K562 (cell line): Measurements from ENCODE around the gene ADCY9. TPM values are rescaled to one million over a fixed set of nuclear protein-coding genes. Genes with fewer than 3 reads are reported as not detected.

Experiments
- ATAC-seq: fragments of 200-7000 bp; cut with Tn5 transposase; 3 replicates; pipeline ENCODE4 v1.9.1; 2020; ENCODE audit warnings: moderate library complexity
- BruUV-seq: library from RNA; stranded (reverse); fragments of 400-500 nt; replicated peaks from 2 replicates; lab custom pipeline; 2021; lab: Mats Ljungman, UMichigan
- CTCF ChIA-PET: fragments of 300-600 bp; formaldehyde crosslinking; extraction: SDS; loops from one replicate; lab custom pipeline; 2021; ENCODE audit warnings: low intra/inter-chr PET ratio; lab: Yijun Ruan, JAX
- POLR2A ChIA-PET: fragments of 300-600, 350-650 bp; sonication (Branson Sonifier 250); formaldehyde crosslinking; extraction: SDS; loops from one replicate; lab custom pipeline; 2021; ENCODE audit warnings: antibody characterized with exemption, inconsistent platforms; lab: Yijun Ruan, JAX
- DNase-seq, 4 experiments: peaks; one replicate each; pipeline versions ENCODE4 v3.0.0 to v3.0.0-alpha.2; 2011 to 2018; ENCODE audit warnings: low spot score in 3 of 4, mixed read lengths in 3 of 4; ENCODE audit errors: extremely low read depth in 1 of 4
- FAIRE-seq: peaks from 2 replicates; lab custom pipeline; 2011; peaks lifted over from hg19 to GRCh38; lab: Jason Lieb, UNC
- H2AFZ ChIP-seq: 2 replicates; pipeline ENCODE4 v1.6.0; 2011; ENCODE audit warnings: low read depth, low read length, control low read depth, inconsistent platforms
- H3K27ac ChIP-seq: fragments of 200-600 bp; 3 replicates; pipeline ENCODE4 v1.8.0; 2011; ENCODE audit warnings: low read depth, mild to moderate bottlenecking, control low read depth, inconsistent platforms, low read length, moderate library complexity, mixed read lengths; ENCODE audit errors: extremely low read depth
- H3K27me3 ChIP-seq, 2 experiments: fragments of 300-600 bp in 1 of 2; 2 replicates in 1 of 2; 3 replicates in 1 of 2; pipeline versions ENCODE4 v1.6.0 to v1.8.0; 2011; ENCODE audit warnings: inconsistent platforms in 2 of 2, low read length in 2 of 2, mild to moderate bottlenecking in 1 of 2, mixed read lengths in 1 of 2, moderate library complexity in 1 of 2; ENCODE audit not compliant: control insufficient read depth in 2 of 2, insufficient read depth in 2 of 2
- H3K36me3 ChIP-seq: fragments of 300-600 bp; 3 replicates; pipeline ENCODE4 v1.8.0; 2011; ENCODE audit warnings: mild to moderate bottlenecking, low read length, inconsistent platforms; ENCODE audit not compliant: control insufficient read depth, insufficient read depth
- H3K4me1 ChIP-seq, 2 experiments: fragments of 200-600 bp in 1 of 2; replicated peaks in 1 of 2; 2 replicates in 1 of 2; 3 replicates in 1 of 2; pipeline versions ENCODE4 v1.5.1 to v1.8.0; 2011; ENCODE audit warnings: inconsistent platforms in 2 of 2, low read length in 2 of 2, mild to moderate bottlenecking in 1 of 2, mixed read lengths in 1 of 2, moderate library complexity in 1 of 2; ENCODE audit not compliant: control insufficient read depth in 2 of 2, insufficient read depth in 2 of 2
- H3K4me2 ChIP-seq: 2 replicates; pipeline ENCODE4 v1.6.1; 2011; ENCODE audit warnings: low read length, control low read depth, inconsistent platforms, mixed read lengths; ENCODE audit not compliant: insufficient read depth
- H3K4me3 ChIP-seq: fragments of 200-600 bp; sonication (generic), shearing (Covaris generic); 2 replicates; pipeline ENCODE4 v1.5.1; 2016; ENCODE audit warnings: control low read depth, inconsistent platforms
- H3K79me2 ChIP-seq: fragments of 200-600 bp; 3 replicates; pipeline ENCODE4 v1.8.0; 2011; ENCODE audit warnings: low read length, inconsistent platforms; ENCODE audit not compliant: control insufficient read depth, insufficient read depth
- H3K9ac ChIP-seq, 2 experiments: 2 replicates each; pipeline versions ENCODE4 v1.6.0 to v1.6.1; 2011; ENCODE audit warnings: low read depth in 2 of 2, low read length in 2 of 2, control low read depth in 1 of 2, inconsistent platforms in 1 of 2, mild to moderate bottlenecking in 1 of 2, mixed read lengths in 1 of 2; ENCODE audit not compliant: insufficient read depth in 1 of 2
- H3K9me1 ChIP-seq: one replicate; pipeline ENCODE4 v1.6.0; 2011; ENCODE audit warnings: inconsistent platforms, mild to moderate bottlenecking, low read length, moderate library complexity; ENCODE audit not compliant: control insufficient read depth, insufficient read depth
- H3K9me3 ChIP-seq: replicated peaks from 2 replicates; pipeline ENCODE4 v1.5.1; 2011; ENCODE audit warnings: low read depth, low read length, inconsistent platforms; ENCODE audit not compliant: control insufficient read depth, insufficient read depth
- H4K20me1 ChIP-seq: replicated peaks from 2 replicates; pipeline ENCODE4 v1.6.1; 2011; ENCODE audit warnings: low read length, inconsistent platforms, mixed read lengths; ENCODE audit not compliant: control insufficient read depth, insufficient read depth
- ARHGAP35 ChIP-seq: fragments of 450-650 bp; IDR thresholded peaks from 2 replicates; pipeline ENCODE4 v1.6.1; 2018; ENCODE audit not compliant: partially characterized antibody
- BDP1 ChIP-seq: IDR thresholded peaks from 3 replicates; pipeline ENCODE4 v1.6.1; 2011; ENCODE audit not compliant: insufficient read length, insufficient read depth
- HMGXB4 ChIP-seq: sonication (generic); formaldehyde crosslinking; IDR thresholded peaks from 2 replicates; pipeline ENCODE4 v1.8.1; 2023; ENCODE audit warnings: mild to moderate bottlenecking, missing genetic modification reagents
- SMARCB1 ChIP-seq: IDR thresholded peaks from 2 replicates; pipeline ENCODE4 v1.6.1; 2011; ENCODE audit warnings: improper control_type of control experiment, low read depth; ENCODE audit not compliant: insufficient read length
- ZNF146 ChIP-seq: IDR thresholded peaks from one replicate; pipeline ENCODE4 v1.6.1; 2018; ENCODE audit warnings: missing compliant biosample characterization; ENCODE audit not compliant: unreplicated experiment
- ZNF316 ChIP-seq: fragments of 450-650 bp; IDR thresholded peaks from 2 replicates; pipeline ENCODE4 v1.6.1; 2016
- ZNF347 ChIP-seq: fragments of 450-650 bp; formaldehyde crosslinking; IDR thresholded peaks from 2 replicates; pipeline ENCODE4 v1.4.0; 2020; ENCODE audit warnings: low read depth, mild to moderate bottlenecking, moderate library complexity
- WGBS: fragments of 100-300 bp; shearing (Covaris generic); methylation state at CpG from one replicate; pipeline ENCODE4 v1.1.6; 2016; ENCODE audit warnings: low coverage, mixed read lengths; ENCODE audit not compliant: insufficient coverage; ENCODE audit errors: missing lambda C conversion rate; 5-methylcytosine and 5-hydroxymethylcytosine counted together
- in situ Hi-C: fragments of 300-500 bp; cut with MboI; formaldehyde crosslinking; loops from 4 replicates; pipeline ENCODE4 v1.15.0; 2018; ENCODE audit warnings: inconsistent platforms, mixed read lengths
- intact Hi-C: fragments of 100-400 bp; cut with micrococcal nuclease; formaldehyde crosslinking; loops from 2 replicates; pipeline ENCODE4 v1.14.2; 2022
- polyA plus RNA-seq, 8 experiments: library from polyadenylated mRNA; depleted of rRNA in 4 of 8; stranded (reverse) in 5 of 8; unstranded in 3 of 8; fragments of >200 nt; fragmentation: Nextera tagmentation in 2 of 8; fragmentation: Illumina TruSeq in 1 of 8; extraction: Ambion mirVana in 2 of 8; extraction: Trizol in 1 of 8; gene quantifications; 2 replicates each; pipeline versions ENCODE4 v1.2.1 to v1.2.3, GENCODE V29; 2011 to 2014; ENCODE audit warnings: inconsistent platforms in 1 of 8, missing spikeins in 1 of 8
- total RNA-seq, 7 experiments: library from RNA; depleted of rRNA in 6 of 7; stranded (reverse); fragments of >200 nt in 6 of 7; fragmentation: Illumina TruSeq in 2 of 7; extraction: Trizol in 2 of 7; gene quantifications; 2 replicates each; pipeline versions ENCODE4 v1.2.1 to v1.2.3, GENCODE V29; 2011 to 2021; ENCODE audit warnings: low replicate concordance in 1 of 7

The ADCY9 gene
- total and polyA plus RNA-seq, 9 of the 15 experiments (the other 6 are each of a cell fraction or from before 2014, with no cell fraction given) = 0.03 to 0.29 (median 0.17) TPM

GRCh38 chr16:4111748-4112696 lies 4.2 kb downstream of the ADCY9 start:
- Histone ChIP-seq H3K9me3 (no peaks in the 10 kb centered on the region), H3K27me3 (peaks cover 41 to 63% of the 10 kb centered on the region in 2 experiments), H3K4me1 (peaks cover 0 to 22% of the 10 kb centered on the region in 2 experiments; a peak in 3 of 5 replicates), H3K36me3 (no peaks in the 10 kb centered on the region), H3K9me1 (no peaks in the 10 kb centered on the region), H3K79me2 (no peaks in the 10 kb centered on the region), H2AFZ (no peak overlapping the region), H3K27ac (no peak overlapping the region), H3K9ac (no peak overlapping the region), H4K20me1 (no peaks in the 10 kb centered on the region), H3K4me3 (no peak overlapping the region), H3K4me2 (no peak overlapping the region)
- intact Hi-C loops = no loop called here
- WGBS = under 1% methylated on average over 16 of the region's 16 CpGs
- ATAC-seq (no peak), FAIRE-seq (peak; percentile 37), DNase-seq (no peak)
- no TSS peak for BruUV-seq
- TF ChIP-seq SMARCB1 (no peak), HMGXB4 (no peak), ARHGAP35 (no peak), ZNF146 (CRISPR knock-in tag) (no peak), ZNF347 (no peak), BDP1 (no peak), ZNF316 (peak; percentile 28; the same call in 1 of the 2 replicates)
- in situ Hi-C loops = no loop called here
- ChIA-PET POLR2A (interaction anchor here (0.9 kb wide), 1 partner anchor 22 kb away, joined by 4 read pairs; no protein-coding TSS in a partner anchor), CTCF (no interaction called here)
